Ascending aorta (tissue), 2 donors: Measurements from ENCODE around the gene MSI2. TPM values are rescaled to one million over a fixed set of nuclear protein-coding genes. Genes with fewer than 3 reads are reported as not detected.

ENCODE experiments used
- DNase-seq, 2 donors: peaks; one replicate each; pipeline ENCODE4 v3.0.0-alpha.2; 2019; ENCODE audit warnings: low spot score in 2 of 2
- H3K27ac ChIP-seq, 2 donors: fragments of 200-600 bp; sonication (generic); one replicate each; pipeline ENCODE4 v1.5.1; 2016 to 2017; ENCODE audit warnings: mild to moderate bottlenecking in 1 of 2
- H3K27me3 ChIP-seq: fragments of 200-600 bp; sonication (generic); one replicate; pipeline ENCODE4 v1.5.1; 2017
- H3K36me3 ChIP-seq, 2 donors: fragments of 200-600 bp; sonication (generic); one replicate each; pipeline ENCODE4 v1.5.1; 2016
- H3K4me1 ChIP-seq, 2 donors: fragments of 200-600 bp; sonication (generic); one replicate each; pipeline ENCODE4 v1.5.1; 2016 to 2017; ENCODE audit warnings: mild to moderate bottlenecking in 1 of 2
- H3K4me3 ChIP-seq, 2 donors: fragments of 200-600 bp; sonication (generic); one replicate each; pipeline ENCODE4 v1.5.1; 2016 to 2017; ENCODE audit warnings: mild to moderate bottlenecking in 1 of 2
- H3K9me3 ChIP-seq, 2 donors: fragments of 200-600 bp; sonication (generic); one replicate each; pipeline ENCODE4 v1.5.1; 2016
- intact Hi-C: fragments of 100-400 bp; cut with DNase I; formaldehyde crosslinking; loops from one replicate; pipeline ENCODE4 v1.15.1; 2023
- total RNA-seq: library from RNA; depleted of rRNA; stranded (reverse); fragments of >200 nt; gene quantifications from one replicate; pipeline ENCODE4 v1.1.0, GENCODE V29; 2016
- TF ChIP-seq, protein P1 (sequence below), 3 experiments: fragments of 200-600 bp in 2 of 3; fragments of 450-650 bp in 1 of 3; sonication (generic) in 2 of 3; IDR thresholded peaks; one replicate each; pipeline ENCODE4 v1.5.1; 2016 to 2019; ENCODE audit warnings: antibody characterized with exemption in 3 of 3, mild to moderate bottlenecking in 1 of 3, moderate library complexity in 1 of 3

The MSI2 gene
- total RNA-seq, 1 donor from 2014 or later, result 11.7 TPM

DNA sequence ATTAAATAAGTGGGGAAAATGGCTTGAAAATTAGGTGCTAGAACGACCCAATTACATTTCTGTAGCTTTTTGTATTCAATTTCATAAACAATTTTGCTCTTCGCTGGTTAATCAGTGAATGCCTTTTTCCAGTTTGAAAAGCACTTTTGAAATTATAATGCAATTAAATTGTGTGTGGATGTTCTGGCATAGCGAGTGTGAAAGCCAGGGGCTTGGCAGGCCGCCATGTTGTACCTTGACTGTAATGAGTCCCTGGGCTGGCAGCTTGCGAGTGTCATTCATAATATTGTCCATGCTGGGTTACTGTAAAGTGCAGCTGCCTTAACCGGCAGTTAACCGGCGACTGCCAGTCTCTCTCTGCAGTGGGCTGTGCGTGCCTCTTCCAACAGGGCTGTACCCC, 310.9 kb downstream of the MSI2 start:
- H3K27ac ChIP-seq, result no peak overlapping the region
- TF ChIP-seq, protein P1, sequence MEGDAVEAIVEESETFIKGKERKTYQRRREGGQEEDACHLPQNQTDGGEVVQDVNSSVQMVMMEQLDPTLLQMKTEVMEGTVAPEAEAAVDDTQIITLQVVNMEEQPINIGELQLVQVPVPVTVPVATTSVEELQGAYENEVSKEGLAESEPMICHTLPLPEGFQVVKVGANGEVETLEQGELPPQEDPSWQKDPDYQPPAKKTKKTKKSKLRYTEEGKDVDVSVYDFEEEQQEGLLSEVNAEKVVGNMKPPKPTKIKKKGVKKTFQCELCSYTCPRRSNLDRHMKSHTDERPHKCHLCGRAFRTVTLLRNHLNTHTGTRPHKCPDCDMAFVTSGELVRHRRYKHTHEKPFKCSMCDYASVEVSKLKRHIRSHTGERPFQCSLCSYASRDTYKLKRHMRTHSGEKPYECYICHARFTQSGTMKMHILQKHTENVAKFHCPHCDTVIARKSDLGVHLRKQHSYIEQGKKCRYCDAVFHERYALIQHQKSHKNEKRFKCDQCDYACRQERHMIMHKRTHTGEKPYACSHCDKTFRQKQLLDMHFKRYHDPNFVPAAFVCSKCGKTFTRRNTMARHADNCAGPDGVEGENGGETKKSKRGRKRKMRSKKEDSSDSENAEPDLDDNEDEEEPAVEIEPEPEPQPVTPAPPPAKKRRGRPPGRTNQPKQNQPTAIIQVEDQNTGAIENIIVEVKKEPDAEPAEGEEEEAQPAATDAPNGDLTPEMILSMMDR (IDR thresholded peaks at IDR 0.05), result no peak
- H3K4me3 ChIP-seq, result no peak overlapping the region
- peaks cover 5 to 16% of the 10 kb centered on the region in 2 donors for H3K4me1 ChIP-seq
- no peak for DNase-seq
- intact Hi-C loops, result no loop called here
- H3K36me3 ChIP-seq, result no peaks in the 10 kb centered on the region
- H3K27me3 ChIP-seq, result no peaks in the 10 kb centered on the region
- no peaks in the 10 kb centered on the region for H3K9me3 ChIP-seq

DNA sequence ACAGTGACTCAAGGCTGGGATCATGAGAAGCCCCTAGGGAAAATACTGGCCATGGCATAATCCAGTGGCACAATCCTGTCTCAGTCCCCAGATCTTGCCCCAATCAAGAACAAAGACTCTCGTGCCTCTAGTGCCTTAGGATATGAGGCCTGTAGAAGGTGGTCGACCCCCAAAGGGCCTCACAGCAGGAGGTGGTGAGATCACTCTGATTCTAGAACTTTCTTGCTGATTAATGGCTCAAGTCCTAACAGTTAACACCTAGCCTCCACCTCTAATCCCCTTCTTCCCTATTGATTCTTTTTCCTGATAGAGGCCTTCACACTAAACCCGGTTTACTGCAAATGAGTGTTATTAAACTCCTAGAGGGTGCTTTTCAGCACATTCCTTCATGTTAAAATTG, 312.0 kb downstream of the MSI2 start:
- Histone ChIP-seq H3K27ac (no peak overlapping the region), H3K4me1 (peaks cover 11 to 26% of the 10 kb centered on the region in 2 donors), H3K27me3 (no peaks in the 10 kb centered on the region), H3K4me3 (no peak overlapping the region), H3K9me3 (no peaks in the 10 kb centered on the region), H3K36me3 (no peaks in the 10 kb centered on the region)
- TF ChIP-seq, protein P1 (IDR thresholded peaks at IDR 0.05), result no peak
- intact Hi-C loops, result no loop called here
- no peak for DNase-seq

DNA sequence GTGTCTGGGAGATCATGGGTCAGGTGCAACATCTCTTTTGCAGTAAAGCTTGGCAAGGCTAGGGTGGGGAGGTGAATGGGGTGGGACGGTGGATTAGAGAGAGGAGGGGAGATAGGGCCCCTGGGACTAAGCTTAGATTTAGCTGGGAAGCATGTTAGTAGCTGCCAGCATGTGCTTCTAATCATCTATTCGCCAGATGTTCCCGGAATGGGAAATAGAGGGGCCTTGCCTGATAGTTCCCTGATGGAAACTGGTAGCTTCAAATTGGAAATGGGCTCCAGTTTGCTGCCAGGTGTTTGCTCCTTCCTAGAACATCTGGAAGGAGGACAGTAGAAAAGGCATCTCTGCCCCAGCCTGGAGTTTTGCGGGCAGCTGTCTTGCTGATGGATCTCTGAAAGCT, 312.7 kb downstream of the MSI2 start:
- TF ChIP-seq, protein P1 (IDR thresholded peaks at IDR 0.05), result no peak

DNA sequence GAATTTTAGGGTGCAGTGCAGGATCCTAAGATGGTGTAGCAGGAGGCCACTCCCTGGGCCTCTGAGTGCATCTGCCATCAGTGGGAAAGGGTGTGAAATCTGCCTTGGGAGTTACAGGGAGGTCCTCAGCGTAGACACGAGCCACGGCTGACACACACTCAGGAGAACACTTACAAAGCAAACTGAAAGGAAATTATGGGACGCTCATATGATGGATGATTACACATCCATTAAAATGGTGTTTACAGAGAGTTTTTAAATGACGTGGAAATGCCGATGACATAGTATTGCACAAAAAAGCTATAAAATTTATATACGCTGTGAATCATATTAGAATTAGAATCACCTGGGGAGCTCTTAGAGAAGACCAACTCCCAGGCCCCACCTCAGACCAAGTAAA, 313.5 kb downstream of the MSI2 start:
- intact Hi-C loops, result no loop called here
- H3K27me3 ChIP-seq, result no peaks in the 10 kb centered on the region
- TF ChIP-seq, protein P1 (IDR thresholded peaks at IDR 0.05), result no peak
- no peak overlapping the region for H3K4me3 ChIP-seq
- H3K27ac ChIP-seq, result no peak overlapping the region
- H3K36me3 ChIP-seq, result no peaks in the 10 kb centered on the region
- no peak for DNase-seq
- no peaks in the 10 kb centered on the region for H3K9me3 ChIP-seq
- peaks cover 11 to 37% of the 10 kb centered on the region in 2 donors for H3K4me1 ChIP-seq

More for the DNA sequence above, 312.7 kb downstream of the MSI2 start:
- DNase-seq, result no peak
- Histone ChIP-seq H3K27me3 (no peaks in the 10 kb centered on the region), H3K4me1 (peaks cover 11 to 32% of the 10 kb centered on the region in 2 donors), H3K4me3 (no peak overlapping the region), H3K27ac (no peak overlapping the region), H3K36me3 (no peaks in the 10 kb centered on the region), H3K9me3 (no peaks in the 10 kb centered on the region)
- intact Hi-C loops, result no loop called here

DNA sequence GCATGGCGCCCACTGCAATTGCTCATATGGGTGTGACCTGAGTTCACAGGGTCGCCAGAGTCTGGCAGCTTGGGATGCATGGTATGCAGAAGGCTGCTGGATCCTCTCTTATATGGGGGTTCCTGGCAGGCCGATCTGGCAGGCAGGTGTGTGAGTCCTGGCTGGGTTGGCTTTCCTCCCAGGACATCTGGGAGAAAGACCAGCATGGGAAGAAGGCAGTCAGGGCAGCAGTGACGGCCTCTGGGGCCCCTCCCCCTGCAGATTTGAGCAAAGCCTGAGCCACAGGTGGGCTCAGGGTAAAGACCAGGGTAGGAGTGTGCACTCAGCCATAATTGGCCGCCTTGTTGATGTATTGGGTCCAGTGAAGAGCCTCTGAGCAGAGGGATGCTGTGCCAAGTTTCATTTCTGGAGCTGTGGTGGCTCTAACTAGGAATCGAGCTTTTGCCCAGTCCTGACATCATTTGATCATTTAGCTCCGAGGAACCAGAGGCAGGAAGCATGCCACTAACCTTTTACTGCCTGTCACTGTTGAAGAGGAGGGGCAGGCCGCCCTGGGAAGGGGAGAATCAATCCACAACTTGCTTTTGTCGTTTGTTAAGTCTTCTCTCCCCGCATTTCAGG, 314.5 kb downstream of the MSI2 start:
- Histone ChIP-seq H3K4me3 (no peak overlapping the region), H3K27ac (peak overlapping the region; percentile 77 to 88), H3K4me1 (peaks cover 11 to 37% of the 10 kb centered on the region in 2 donors), H3K36me3 (no peaks in the 10 kb centered on the region), H3K27me3 (no peaks in the 10 kb centered on the region), H3K9me3 (no peaks in the 10 kb centered on the region)
- peak in 1 of 2 donors; percentile 69 for DNase-seq
- intact Hi-C loops, result no loop called here
- TF ChIP-seq, protein P1 (IDR thresholded peaks at IDR 0.05), result no peak
